Hindlimb muscle (tissue), 1 donor: ENCODE measurements around the gene ATP9A. TPM values are rescaled to one million over a fixed set of nuclear protein-coding genes. Genes with fewer than 3 reads are reported as not detected.
"Not testable (repeated sequence)": the region's sequence is repeated elsewhere in the genome, so short reads cannot be mapped to it uniquely, and the experiment has no call there.

Experiments
- DNase-seq: peaks from one replicate; pipeline ENCODE4 v3.0.0-alpha.2; 2013
- polyA plus RNA-seq: library from polyadenylated mRNA; unstranded; fragments of 120-200 nt; gene quantifications from one replicate; pipeline ENCODE4 v1.2.1, GENCODE V29; 2013; ENCODE audit not compliant: insufficient read length

The ATP9A gene
- polyA plus RNA-seq, 1 donor, result 80.0 TPM

DNA sequence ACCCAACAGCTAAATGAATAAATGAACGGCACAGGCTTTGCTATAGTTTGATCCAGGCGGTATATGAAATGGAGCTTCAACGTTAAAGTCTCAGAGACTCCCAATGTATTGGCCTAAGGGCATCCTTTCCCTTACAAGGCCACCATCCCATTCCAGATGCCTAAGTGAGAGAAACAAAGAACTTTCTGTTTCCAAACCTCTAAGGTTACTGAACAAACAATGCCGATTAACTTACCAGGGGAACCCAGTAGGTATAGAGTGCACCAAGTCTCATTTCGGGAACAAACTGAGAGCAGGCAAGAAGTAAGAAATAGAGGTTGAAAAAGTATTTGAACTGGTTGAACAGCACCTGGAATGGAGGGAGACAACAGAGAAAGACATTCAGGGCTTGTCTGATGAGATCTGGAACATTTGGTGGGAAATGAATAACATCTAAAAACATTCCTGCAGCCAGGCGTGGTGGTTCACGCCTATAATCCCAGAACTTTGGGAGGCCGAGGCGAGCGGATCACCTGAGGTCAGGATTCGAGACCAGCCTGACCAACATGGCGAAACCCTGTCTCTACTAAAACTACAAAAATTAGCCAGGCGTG lies 42.5 kb downstream of the ATP9A start:
- DNase-seq, result no peak

DNA sequence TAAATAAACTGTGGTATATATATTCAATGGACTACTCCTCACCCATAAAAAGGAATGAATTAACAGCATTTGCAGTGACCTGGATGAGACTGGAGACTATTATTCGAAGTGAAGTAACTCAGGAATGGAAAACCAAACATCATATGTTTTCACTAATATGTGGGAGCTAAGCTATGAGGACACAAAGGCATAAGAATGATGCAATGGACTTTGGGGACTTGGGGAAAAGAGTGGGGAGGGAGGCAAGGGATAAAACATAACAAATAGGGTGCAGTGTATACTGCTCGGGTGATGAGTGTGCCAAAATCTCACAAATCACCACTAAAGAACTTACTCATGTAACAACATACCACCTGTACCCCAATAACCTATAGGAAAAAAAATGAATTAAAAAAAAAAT lies 45.2 kb downstream of the ATP9A start:
- not testable (repeated sequence) for DNase-seq

DNA sequence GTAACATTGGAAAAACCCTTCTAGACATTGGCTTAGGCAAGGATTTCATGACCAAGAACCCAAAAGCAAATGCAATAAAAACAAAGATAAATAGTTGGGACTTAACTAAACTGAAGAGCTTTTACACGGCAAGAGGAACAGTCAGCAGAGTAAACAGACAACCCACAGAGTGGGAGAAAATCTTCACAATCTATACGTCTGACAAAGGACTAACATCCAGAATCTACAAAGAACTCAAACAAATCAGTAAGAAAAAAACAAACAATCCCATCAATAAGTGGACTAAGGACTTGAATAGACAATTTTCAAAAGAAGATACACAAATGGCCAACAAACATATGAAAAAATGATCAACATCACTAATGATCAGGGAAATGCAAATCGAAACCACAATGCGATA lies 45.9 kb downstream of the ATP9A start:
- DNase-seq, result not testable (repeated sequence)

DNA sequence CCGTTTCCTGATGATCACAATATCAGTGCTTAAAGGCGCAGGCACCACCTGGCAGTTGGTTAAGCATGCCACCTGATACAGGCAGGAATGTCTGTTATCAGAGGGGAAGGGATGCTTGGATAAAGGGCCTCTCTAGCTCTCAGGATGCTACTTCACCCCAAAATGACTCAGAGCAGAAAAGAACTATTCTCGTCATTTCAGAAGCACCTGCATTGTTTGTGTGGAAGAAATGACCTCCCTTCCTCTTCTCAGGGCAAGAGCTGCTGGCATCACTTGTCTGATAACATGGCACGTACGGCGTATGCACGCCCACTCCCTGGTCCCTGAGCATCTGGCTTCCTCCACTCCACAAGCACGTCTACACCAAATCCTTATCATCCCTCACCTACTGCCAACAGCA lies 47.3 kb downstream of the ATP9A start:
- no peak for DNase-seq

- no peak for DNase-seq
These were observed 47.8 kb downstream of the ATP9A start for GRCh38 chr20:51720384-51720783.

GRCh38 chr20:51715856-51716185 lies 52.4 kb downstream of the ATP9A start:
- DNase-seq, result no peak

DNA sequence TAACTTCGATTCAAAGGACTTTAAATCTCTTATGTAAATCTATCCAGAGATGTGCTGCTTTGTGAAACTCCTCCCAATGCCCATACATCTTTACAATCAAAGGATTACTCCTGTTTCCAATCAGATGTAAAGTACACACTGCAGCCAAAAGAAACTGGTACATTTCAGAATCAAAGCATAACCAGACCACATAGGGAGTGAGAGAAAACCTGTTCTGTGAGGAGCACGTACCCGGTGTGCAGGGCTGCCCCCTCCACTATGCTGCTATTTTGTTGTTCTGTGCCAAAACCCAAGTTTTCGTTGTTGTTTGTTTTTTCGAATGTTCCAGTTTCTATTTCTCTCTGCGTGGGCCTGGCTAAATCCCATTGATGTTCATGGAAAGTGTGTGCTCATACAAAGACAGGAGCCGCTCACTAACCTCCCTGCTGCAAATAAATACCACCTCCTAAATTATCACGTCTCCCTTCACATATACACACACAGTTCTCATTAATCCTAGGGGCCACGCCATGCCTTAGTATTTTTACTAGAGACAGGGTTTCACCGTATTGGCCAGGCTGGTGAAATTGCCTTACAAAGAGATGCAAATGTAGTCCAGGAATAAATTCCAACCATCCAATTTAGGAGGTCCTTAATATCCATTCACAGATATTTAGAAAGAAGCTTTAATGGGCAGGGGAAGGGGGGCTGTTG lies 52.9 kb downstream of the ATP9A start:
- DNase-seq, result no peak

DNA sequence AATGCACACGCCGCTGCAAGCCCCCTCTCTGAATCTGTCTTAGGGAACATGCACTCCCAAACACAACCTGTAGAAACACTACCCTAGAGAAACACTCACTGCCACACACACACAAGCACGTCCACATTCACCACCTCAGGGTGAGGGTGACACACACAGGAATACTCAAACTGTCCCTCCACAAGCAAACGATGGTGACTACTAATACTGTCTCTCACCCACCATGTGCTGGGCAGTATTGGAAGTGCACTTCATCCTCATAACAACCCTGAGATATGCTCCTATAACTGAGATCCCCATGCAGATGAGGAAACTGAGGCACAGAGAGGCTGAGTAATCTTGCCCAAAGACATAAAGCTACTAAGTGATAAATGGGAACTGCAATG lies 55.0 kb downstream of the ATP9A start:
- DNase-seq, result no peak

- DNase-seq, result no peak
These were observed 55.5 kb downstream of the ATP9A start for GRCh38 chr20:51712501-51713212.

DNA sequence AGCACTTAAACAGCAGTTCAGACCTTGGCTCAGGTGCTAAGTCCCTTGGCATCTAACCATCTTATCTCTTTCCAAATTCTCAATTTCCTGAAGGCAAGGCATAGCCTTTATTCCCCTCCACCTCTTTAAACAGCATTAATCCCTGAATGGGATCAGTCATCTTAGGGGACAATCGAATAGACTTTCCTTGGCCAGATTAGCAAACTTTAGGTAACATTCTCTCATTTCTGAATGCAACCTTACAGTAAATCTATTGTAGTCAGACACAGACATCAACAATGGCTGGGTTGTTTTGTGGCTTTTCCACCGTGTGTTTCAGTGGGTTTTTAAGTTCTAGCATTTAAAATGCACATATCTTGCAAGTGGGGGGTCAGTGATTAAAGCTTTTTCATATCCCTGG lies 56.8 kb downstream of the ATP9A start:
- DNase-seq, result no peak

DNA sequence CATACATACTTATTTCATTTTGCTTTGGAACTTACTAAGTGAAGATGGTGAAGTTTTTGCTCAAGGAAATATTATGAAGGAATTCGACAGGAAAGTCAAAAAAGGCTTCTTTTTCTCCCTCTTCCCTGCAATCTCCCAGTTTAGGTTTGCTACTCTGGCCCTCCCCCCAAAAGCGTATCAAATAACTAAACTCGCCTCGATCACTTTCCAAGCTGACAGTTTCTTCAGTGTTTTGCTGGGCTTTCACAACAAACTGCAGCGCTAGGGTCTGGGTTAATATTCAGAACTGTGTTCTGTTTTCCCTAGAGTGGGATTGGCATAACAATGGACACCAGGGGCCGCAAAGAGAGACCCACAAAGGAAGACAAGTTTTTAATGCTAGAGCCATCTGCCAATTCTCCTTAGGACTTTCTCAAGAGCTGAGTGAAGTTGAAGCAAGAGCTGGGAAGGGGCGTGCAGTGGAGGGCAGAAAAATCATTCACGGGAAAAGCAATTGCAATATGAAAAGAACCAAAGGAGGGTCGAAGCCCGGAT lies 57.8 kb downstream of the ATP9A start:
- no peak for DNase-seq

GRCh38 chr20:51705400-51705799 lies 62.8 kb downstream of the ATP9A start:
- no peak for DNase-seq

- no peak for DNase-seq
These were observed 64.5 kb downstream of the ATP9A start for GRCh38 chr20:51703400-51704287.

- no peak for DNase-seq
These were observed 65.6 kb downstream of the ATP9A start for GRCh38 chr20:51702556-51702955.

DNA sequence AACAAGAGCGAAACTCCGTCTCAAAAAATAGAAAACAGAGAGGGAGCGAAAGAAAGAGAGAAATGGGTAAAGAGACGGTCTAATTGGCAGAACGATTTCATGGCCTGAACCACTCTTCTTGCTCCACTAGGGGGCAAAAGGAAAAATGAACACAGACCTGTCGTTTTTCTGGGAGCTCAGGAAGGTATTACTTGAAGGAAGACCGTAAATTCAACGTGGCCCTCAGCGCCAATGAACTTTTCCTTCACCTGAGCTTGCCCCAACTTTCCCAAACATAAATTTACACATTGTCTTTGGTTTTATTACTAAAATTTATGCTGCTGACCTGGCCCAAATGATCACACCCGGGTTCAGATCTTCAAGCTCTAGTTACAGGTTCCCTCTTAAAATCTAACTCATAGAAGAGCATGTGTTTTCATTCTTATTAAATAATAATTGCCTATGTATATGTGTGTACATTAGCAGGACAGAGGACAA lies 67.3 kb downstream of the ATP9A start:
- no peak for DNase-seq

DNA sequence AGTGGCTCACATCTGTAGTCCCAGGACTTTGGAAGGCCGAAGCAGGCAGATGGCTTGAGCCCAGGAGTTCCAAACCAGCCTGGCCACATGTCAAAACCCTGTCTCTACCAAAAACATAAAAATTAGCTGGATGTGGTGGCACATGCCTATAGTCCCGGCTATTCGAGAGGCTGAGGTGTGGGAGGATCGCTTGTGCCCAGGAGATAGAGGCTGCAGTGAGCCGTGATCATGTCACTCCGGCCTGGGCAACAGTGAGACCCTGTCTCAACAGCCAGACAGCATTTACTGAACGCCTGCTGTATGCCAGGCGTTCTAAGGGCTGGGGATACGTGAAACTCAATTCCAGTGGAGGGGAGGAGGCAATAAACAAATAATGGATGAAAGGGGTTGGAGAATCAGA lies 69.9 kb downstream of the ATP9A start:
- no peak for DNase-seq

GRCh38 chr20:51697096-51697826 lies 70.9 kb downstream of the ATP9A start:
- DNase-seq, result no peak

DNA sequence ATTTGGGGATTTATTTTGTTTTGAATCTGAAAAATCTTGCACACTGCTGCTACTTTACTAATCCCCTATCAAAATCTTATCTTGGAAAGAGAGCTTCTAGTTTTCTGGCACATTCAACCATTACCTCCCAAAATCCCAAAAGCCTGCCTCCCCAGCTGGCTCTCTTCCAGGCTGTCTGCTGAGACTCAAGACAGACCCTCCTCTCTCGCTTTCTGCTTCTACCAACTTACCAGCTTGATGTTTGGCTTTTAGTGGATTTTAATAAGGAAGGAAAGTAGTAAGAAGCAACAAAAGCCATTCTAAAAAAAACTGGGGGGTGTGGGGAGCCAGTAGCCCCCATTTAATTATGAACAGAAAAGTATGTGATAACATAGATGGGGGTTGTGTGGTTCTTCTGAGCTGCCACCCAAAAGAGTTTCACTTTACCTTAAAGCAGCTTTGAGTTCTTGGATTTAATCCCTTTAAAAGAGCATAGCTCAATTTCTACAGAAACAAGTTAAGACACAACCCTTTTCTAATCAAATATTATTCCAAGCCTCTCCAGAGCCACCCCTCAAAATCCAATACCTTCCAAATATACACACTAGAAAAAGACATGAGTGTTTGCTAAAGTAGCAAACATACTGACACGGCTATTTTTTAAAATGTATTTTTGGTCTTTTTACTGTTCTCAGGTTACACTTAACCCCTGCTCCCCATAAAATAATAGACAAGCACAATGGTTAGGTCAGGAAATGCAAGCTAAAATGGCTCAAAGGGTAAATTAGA lies 71.7 kb downstream of the ATP9A start:
- no peak for DNase-seq

- DNase-seq, result no peak
These were observed 72.5 kb downstream of the ATP9A start for GRCh38 chr20:51695574-51696303.

GRCh38 chr20:51692806-51693400 lies 75.3 kb downstream of the ATP9A start:
- DNase-seq, result no peak
